OCI-LY7 (cell line): Measurements from ENCODE around the gene C1QTNF2. TPM values are rescaled to one million over a fixed set of nuclear protein-coding genes. Genes with fewer than 3 reads are reported as not detected.

ENCODE experiments used
- BruUV-seq: library from RNA; stranded (reverse); fragments of 400-500 nt; replicated peaks from 2 replicates; lab custom pipeline; 2021; lab: Mats Ljungman, UMichigan
- CTCF ChIA-PET: fragments of 300-600 bp; sonication (Branson Sonifier 250); formaldehyde crosslinking; loops from one replicate; lab custom pipeline; 2022; ENCODE audit warnings: antibody characterized with exemption; ENCODE audit not compliant: unreplicated experiment; lab: Charles Lee
- POLR2A ChIA-PET: fragments of 300-600 bp; sonication (Branson Sonifier 250); formaldehyde crosslinking; loops from one replicate; lab custom pipeline; 2022; ENCODE audit warnings: antibody characterized with exemption; lab: Charles Lee
- DNase-seq: peaks from one replicate; pipeline ENCODE4 v3.0.0-alpha.2; 2015; ENCODE audit warnings: low spot score
- H2AFZ ChIP-seq: fragments of 200-600 bp; sonication (generic), shearing (Covaris generic); 2 replicates; pipeline ENCODE4 v1.6.1; 2014; ENCODE audit warnings: mild to moderate bottlenecking, antibody characterized with exemption, low read length, moderate library complexity
- H3K27ac ChIP-seq: fragments of 200-600 bp; sonication (generic); 2 replicates; pipeline ENCODE4 v1.5.1; 2014; ENCODE audit warnings: mixed run types, low read depth, mild to moderate bottlenecking, moderate library complexity, low read length, inconsistent platforms; ENCODE audit not compliant: poor library complexity, severe bottlenecking
- H3K36me3 ChIP-seq: fragments of 200-600 bp; sonication (generic); 2 replicates; pipeline ENCODE4 v1.6.1; 2014; ENCODE audit warnings: mild to moderate bottlenecking, antibody characterized with exemption, low read length, moderate library complexity, mixed read lengths; ENCODE audit not compliant: insufficient read depth
- H3K4me1 ChIP-seq: fragments of 200-600 bp; sonication (generic); 2 replicates; pipeline ENCODE4 v1.5.1; 2014; ENCODE audit warnings: mild to moderate bottlenecking, low read length; ENCODE audit not compliant: insufficient read depth, poor library complexity, severe bottlenecking
- H3K4me2 ChIP-seq: fragments of 200-600 bp; sonication (generic); 2 replicates; pipeline ENCODE4 v1.6.1; 2014; ENCODE audit warnings: mild to moderate bottlenecking, low read length
- H3K4me3 ChIP-seq: fragments of 200-600 bp; sonication (generic); 2 replicates; pipeline ENCODE4 v1.5.1; 2014; ENCODE audit warnings: mild to moderate bottlenecking, low read depth, low read length; ENCODE audit not compliant: poor library complexity, severe bottlenecking
- H3K79me2 ChIP-seq: fragments of 200-600 bp; sonication (generic); 2 replicates; pipeline ENCODE4 v1.6.1; 2016; ENCODE audit warnings: low read depth, mild to moderate bottlenecking, low read length, moderate library complexity, mixed read lengths; ENCODE audit not compliant: insufficient read depth
- H3K9me2 ChIP-seq: fragments of 200-600 bp; sonication (generic); 2 replicates; pipeline ENCODE4 v1.6.1; 2016; ENCODE audit warnings: mild to moderate bottlenecking, low read length, mixed read lengths; ENCODE audit not compliant: insufficient read depth
- H3K9me3 ChIP-seq: fragments of 200-600 bp; sonication (generic); 2 replicates; pipeline ENCODE4 v1.6.1; 2014; ENCODE audit warnings: mild to moderate bottlenecking, mixed run types, low read length, mixed read lengths
- H4K20me1 ChIP-seq: fragments of 200-600 bp; sonication (generic); 2 replicates; pipeline ENCODE4 v1.6.1; 2014; ENCODE audit warnings: mild to moderate bottlenecking, antibody characterized with exemption, low read length, moderate library complexity, mixed read lengths; ENCODE audit not compliant: insufficient read depth
- EZH2phosphoT487 ChIP-seq: fragments of 200-600 bp; sonication (generic); IDR thresholded peaks from 2 replicates; pipeline ENCODE4 v1.6.1; 2018; ENCODE audit warnings: low read depth, borderline replicate concordance, mild to moderate bottlenecking, mixed run types, antibody characterized with exemption, low read length, moderate library complexity, mixed read lengths
- intact Hi-C: fragments of 100-400 bp; cut with micrococcal nuclease; formaldehyde crosslinking; loops from one replicate; pipeline ENCODE4 v1.10.0; 2022; ENCODE audit not compliant: unreplicated experiment
- total RNA-seq, 2 experiments: library from RNA; depleted of rRNA in 1 of 2; stranded (reverse); fragments of >200 nt in 1 of 2; shearing (Covaris generic) in 1 of 2; gene quantifications; 2 replicates each; pipeline ENCODE4 v1.2.3, GENCODE V29; 2014 to 2022
- TF ChIP-seq, protein P1 (sequence below): fragments of 200-600 bp; sonication (generic); conservative IDR thresholded peaks from 2 replicates; pipeline ENCODE4 v1.5.1; 2014; ENCODE audit warnings: mild to moderate bottlenecking, antibody characterized with exemption, low read length, moderate library complexity, mixed read lengths

C1QTNF2 gene
- total RNA-seq, 2 experiments from 2014 or later: not detected

DNA sequence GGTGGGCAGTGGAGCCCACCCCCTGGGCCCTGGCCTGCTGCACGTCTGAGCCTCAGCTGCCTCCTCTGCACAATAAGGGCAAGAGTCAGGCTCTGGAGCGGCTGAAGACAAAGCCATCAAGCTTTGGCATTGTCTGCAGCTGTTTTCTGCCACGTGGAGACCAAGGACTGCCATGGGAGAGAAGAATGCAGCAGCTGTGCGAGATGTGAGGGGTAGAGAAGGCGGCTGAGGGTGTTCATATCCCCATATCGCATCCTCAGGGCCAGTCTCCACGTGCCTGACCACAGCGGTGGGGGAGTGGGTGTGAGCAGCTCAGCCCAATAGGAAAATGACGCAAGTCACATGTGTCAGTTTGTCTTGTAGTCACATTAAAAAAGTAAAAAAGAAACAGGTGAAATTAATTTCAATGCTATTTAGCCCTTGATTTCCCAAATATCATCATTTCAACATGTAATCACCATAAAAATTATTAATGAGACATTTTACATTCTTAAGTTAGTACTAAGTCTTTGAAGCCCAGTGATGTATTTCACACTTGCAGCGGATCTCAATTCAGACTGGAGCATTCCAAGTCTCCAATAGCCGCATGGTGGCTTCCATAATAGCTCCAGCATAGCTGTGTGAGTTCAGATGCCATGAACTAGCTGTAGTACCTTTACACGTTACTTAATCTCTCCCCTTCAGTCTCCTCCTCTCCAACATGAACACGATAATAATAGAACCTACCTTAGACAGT, 6.6 kb downstream of the C1QTNF2 start:
- no peaks in the 10 kb centered on the region for H3K4me1 ChIP-seq
- no peaks in the 10 kb centered on the region for H4K20me1 ChIP-seq
- no peak overlapping the region for H3K4me2 ChIP-seq
- no peak for TF ChIP-seq EZH2phosphoT487
- TF ChIP-seq, protein P1, sequence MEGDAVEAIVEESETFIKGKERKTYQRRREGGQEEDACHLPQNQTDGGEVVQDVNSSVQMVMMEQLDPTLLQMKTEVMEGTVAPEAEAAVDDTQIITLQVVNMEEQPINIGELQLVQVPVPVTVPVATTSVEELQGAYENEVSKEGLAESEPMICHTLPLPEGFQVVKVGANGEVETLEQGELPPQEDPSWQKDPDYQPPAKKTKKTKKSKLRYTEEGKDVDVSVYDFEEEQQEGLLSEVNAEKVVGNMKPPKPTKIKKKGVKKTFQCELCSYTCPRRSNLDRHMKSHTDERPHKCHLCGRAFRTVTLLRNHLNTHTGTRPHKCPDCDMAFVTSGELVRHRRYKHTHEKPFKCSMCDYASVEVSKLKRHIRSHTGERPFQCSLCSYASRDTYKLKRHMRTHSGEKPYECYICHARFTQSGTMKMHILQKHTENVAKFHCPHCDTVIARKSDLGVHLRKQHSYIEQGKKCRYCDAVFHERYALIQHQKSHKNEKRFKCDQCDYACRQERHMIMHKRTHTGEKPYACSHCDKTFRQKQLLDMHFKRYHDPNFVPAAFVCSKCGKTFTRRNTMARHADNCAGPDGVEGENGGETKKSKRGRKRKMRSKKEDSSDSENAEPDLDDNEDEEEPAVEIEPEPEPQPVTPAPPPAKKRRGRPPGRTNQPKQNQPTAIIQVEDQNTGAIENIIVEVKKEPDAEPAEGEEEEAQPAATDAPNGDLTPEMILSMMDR: no peak
- H3K4me3 ChIP-seq: no peak overlapping the region
- H2AFZ ChIP-seq: no peak overlapping the region
- no peaks in the 10 kb centered on the region for H3K9me3 ChIP-seq
- DNase-seq: no peak
- intact Hi-C loops: no loop called here
- CTCF ChIA-PET: interaction anchor here (0.6 kb wide), 1 partner anchor 20 kb away, joined by 3 read pairs; no protein-coding TSS in a partner anchor
- H3K9me2 ChIP-seq: no peaks in the 10 kb centered on the region
- H3K27ac ChIP-seq: no peak overlapping the region
- no TSS peak for BruUV-seq
- POLR2A ChIA-PET: interaction anchor here (0.6 to 0.7 kb wide), 4 partner anchors 10 to 1083 kb away, joined by 3 to 4 read pairs (median 3); no protein-coding TSS in a partner anchor
- no peaks in the 10 kb centered on the region for H3K36me3 ChIP-seq
- H3K79me2 ChIP-seq: no peaks in the 10 kb centered on the region

GRCh38 chr5:160363211-160363610, 7.2 kb downstream of the C1QTNF2 start:
- Histone ChIP-seq H3K9me2 (no peaks in the 10 kb centered on the region), H3K9me3 (no peaks in the 10 kb centered on the region), H3K4me2 (no peak overlapping the region), H3K27ac (no peak overlapping the region), H2AFZ (no peak overlapping the region), H4K20me1 (no peaks in the 10 kb centered on the region), H3K36me3 (no peaks in the 10 kb centered on the region), H3K4me1 (no peaks in the 10 kb centered on the region), H3K79me2 (no peaks in the 10 kb centered on the region), H3K4me3 (no peak overlapping the region)
- no TSS peak for BruUV-seq
- intact Hi-C loops: no loop called here
- POLR2A ChIA-PET: no interaction called here
- TF ChIP-seq, protein P1: no peak
- TF ChIP-seq EZH2phosphoT487: no peak
- no peak for DNase-seq
- CTCF ChIA-PET: no interaction called here

DNA sequence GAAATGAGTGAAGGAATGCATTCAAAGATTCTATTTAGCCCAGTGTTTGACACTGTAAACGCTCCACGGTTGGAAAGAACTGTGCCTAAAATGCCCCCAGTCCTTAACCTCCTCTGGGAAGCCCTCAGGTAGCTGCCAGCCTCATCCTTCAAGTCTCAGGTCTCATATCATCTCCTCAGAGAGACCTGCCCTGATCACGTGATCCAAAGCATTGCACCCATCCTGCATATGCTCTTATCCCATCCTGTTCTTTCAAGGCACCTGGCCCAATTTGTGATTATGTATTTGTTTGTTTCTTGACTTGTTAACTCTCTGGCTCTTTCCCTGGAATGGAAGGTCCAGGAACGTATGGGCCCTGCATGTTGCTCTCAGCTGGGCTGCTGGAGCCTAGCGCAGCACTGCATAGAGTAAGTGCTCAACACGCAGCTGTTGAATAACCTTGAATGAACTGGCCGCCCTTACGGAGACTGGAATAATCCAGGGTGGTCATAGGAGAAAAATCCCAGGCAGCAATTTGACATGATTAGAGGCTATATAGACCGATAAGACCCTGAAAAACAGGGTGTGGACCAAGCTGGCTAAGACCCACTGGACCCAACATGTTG, 8.7 kb downstream of the C1QTNF2 start:
- BruUV-seq: no TSS peak
- no peaks in the 10 kb centered on the region for H3K4me1 ChIP-seq
- no peak overlapping the region for H3K4me3 ChIP-seq
- POLR2A ChIA-PET: no interaction called here
- CTCF ChIA-PET: no interaction called here
- H2AFZ ChIP-seq: no peak overlapping the region
- no peak overlapping the region for H3K4me2 ChIP-seq
- no peak for DNase-seq
- intact Hi-C loops: no loop called here
- TF ChIP-seq, protein P1: no peak
- no peak for TF ChIP-seq EZH2phosphoT487
- H4K20me1 ChIP-seq: no peaks in the 10 kb centered on the region
- H3K27ac ChIP-seq: no peak overlapping the region
- H3K9me3 ChIP-seq: no peaks in the 10 kb centered on the region
- H3K79me2 ChIP-seq: no peaks in the 10 kb centered on the region
- H3K9me2 ChIP-seq: no peaks in the 10 kb centered on the region
- no peaks in the 10 kb centered on the region for H3K36me3 ChIP-seq
